DND-41 (cell line): ENCODE measurements around the gene ZCCHC24.

ENCODE experiments used
- ATAC-seq: fragments of 200-7000 bp; cut with Tn5 transposase; 3 replicates; pipeline ENCODE4 v1.9.1; 2021; ENCODE audit warnings: low read depth; ENCODE audit not compliant: insufficient read depth
- DNase-seq: peaks from one replicate; pipeline ENCODE4 v3.0.0-alpha.2; 2020
- H2AFZ ChIP-seq: 2 replicates; pipeline ENCODE4 v1.6.0; 2012; ENCODE audit warnings: low read depth, low read length
- H3K27ac ChIP-seq: 2 replicates; pipeline ENCODE4 v1.5.1; 2012; ENCODE audit warnings: low read length, inconsistent platforms
- H3K27me3 ChIP-seq: fragments of 200-600 bp; sonication (generic); 2 replicates; pipeline ENCODE4 v1.6.0; 2012; ENCODE audit warnings: low read length, mild to moderate bottlenecking, inconsistent platforms; ENCODE audit not compliant: insufficient read depth, poor library complexity
- H3K36me3 ChIP-seq: 2 replicates; pipeline ENCODE4 v1.5.1; 2012; ENCODE audit warnings: low read length, inconsistent platforms; ENCODE audit not compliant: insufficient read depth
- H3K4me1 ChIP-seq: 2 replicates; pipeline ENCODE4 v1.5.1; 2012; ENCODE audit warnings: mild to moderate bottlenecking, low read length; ENCODE audit not compliant: insufficient read depth
- H3K4me2 ChIP-seq: 2 replicates; pipeline ENCODE4 v1.6.0; 2012; ENCODE audit warnings: mild to moderate bottlenecking, moderate library complexity, low read length, inconsistent platforms; ENCODE audit not compliant: insufficient read depth
- H3K4me3 ChIP-seq, 2 experiments: fragments of 200-600 bp in 1 of 2; shearing (Covaris generic) in 1 of 2; 2 replicates each; pipeline ENCODE4 v1.5.1; 2012 to 2016; ENCODE audit warnings: inconsistent platforms in 2 of 2, low read length in 2 of 2, mild to moderate bottlenecking in 2 of 2, low read depth in 1 of 2, moderate library complexity in 1 of 2
- H3K79me2 ChIP-seq: 2 replicates; pipeline ENCODE4 v1.6.0; 2012; ENCODE audit warnings: low read length, inconsistent platforms; ENCODE audit not compliant: insufficient read depth
- H3K9ac ChIP-seq: 2 replicates; pipeline ENCODE4 v1.6.0; 2012; ENCODE audit warnings: low read depth, mild to moderate bottlenecking, inconsistent platforms, low read length, moderate library complexity
- H3K9me3 ChIP-seq: 2 replicates; pipeline ENCODE4 v1.5.1; 2012; ENCODE audit warnings: low read length, moderate library complexity, mild to moderate bottlenecking, inconsistent platforms; ENCODE audit not compliant: insufficient read depth, severe bottlenecking
- H4K20me1 ChIP-seq: 2 replicates; pipeline ENCODE4 v1.6.0; 2012; ENCODE audit warnings: low read length; ENCODE audit not compliant: insufficient read depth
- EZH2 ChIP-seq: IDR thresholded peaks from 3 replicates; pipeline ENCODE4 v1.6.1; 2012; ENCODE audit warnings: borderline replicate concordance, low read depth, mild to moderate bottlenecking, moderate library complexity, low read length, inconsistent platforms; ENCODE audit not compliant: severe bottlenecking
- TF ChIP-seq, protein P1 (sequence below): IDR thresholded peaks from 2 replicates; pipeline ENCODE4 v1.5.1; 2012; ENCODE audit warnings: borderline replicate concordance, low read length, moderate library complexity, mild to moderate bottlenecking; ENCODE audit not compliant: poor library complexity, severe bottlenecking; ENCODE audit errors: extremely low read depth

Gene ZCCHC24

DNA sequence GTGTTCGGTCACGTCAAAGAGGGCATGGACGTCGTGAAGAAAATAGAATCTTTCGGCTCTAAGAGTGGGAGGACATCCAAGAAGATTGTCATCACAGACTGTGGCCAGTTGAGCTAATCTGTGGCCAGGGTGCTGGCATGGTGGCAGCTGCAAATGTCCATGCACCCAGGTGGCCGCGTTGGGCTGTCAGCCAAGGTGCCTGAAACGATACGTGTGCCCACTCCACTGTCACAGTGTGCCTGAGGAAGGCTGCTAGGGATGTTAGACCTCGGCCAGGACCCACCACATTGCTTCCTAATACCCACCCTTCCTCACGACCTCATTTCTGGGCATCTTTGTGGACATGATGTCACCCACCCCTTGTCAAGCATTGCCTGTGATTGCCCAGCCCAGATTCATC lies 91.7 kb downstream of the ZCCHC24 start:
- H2AFZ ChIP-seq, result no peak overlapping the region
- H3K27me3 ChIP-seq, result no peaks in the 10 kb centered on the region
- peaks cover 23% of the 10 kb centered on the region for H3K4me1 ChIP-seq
- TF ChIP-seq EZH2, result no peak
- TF ChIP-seq, protein P1, sequence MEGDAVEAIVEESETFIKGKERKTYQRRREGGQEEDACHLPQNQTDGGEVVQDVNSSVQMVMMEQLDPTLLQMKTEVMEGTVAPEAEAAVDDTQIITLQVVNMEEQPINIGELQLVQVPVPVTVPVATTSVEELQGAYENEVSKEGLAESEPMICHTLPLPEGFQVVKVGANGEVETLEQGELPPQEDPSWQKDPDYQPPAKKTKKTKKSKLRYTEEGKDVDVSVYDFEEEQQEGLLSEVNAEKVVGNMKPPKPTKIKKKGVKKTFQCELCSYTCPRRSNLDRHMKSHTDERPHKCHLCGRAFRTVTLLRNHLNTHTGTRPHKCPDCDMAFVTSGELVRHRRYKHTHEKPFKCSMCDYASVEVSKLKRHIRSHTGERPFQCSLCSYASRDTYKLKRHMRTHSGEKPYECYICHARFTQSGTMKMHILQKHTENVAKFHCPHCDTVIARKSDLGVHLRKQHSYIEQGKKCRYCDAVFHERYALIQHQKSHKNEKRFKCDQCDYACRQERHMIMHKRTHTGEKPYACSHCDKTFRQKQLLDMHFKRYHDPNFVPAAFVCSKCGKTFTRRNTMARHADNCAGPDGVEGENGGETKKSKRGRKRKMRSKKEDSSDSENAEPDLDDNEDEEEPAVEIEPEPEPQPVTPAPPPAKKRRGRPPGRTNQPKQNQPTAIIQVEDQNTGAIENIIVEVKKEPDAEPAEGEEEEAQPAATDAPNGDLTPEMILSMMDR, result no peak
- ATAC-seq (no peak), DNase-seq (no peak)
- H3K4me3 ChIP-seq, result no peak overlapping the region
- H3K27ac ChIP-seq, result no peak overlapping the region
- no peaks in the 10 kb centered on the region for H3K9me3 ChIP-seq
- H3K79me2 ChIP-seq, result peaks cover 24% of the 10 kb centered on the region
- peaks cover 63% of the 10 kb centered on the region for H4K20me1 ChIP-seq
- H3K4me2 ChIP-seq, result no peak overlapping the region
- H3K36me3 ChIP-seq, result peaks cover 71% of the 10 kb centered on the region
- H3K9ac ChIP-seq, result no peak overlapping the region

DNA sequence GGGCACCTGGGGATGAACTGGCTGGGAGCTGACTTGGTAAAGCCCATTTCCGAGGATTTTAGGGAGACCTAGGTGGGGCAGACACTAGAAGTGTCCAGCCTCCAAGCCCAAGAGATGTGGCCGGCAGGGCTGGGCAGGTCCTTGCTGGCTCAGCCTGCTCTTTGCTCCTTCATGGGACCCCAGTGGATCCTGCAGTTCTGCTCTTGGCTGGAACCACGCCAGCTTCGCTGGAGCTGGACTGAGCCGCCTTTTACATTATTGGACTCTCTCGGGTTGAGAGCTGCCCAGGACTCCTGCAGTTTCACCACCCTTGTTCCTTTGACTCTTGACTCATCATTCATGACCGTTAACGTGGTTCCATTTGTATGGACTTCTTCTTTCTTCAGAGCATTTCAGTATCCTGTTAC lies 92.4 kb downstream of the ZCCHC24 start:
- H3K9me3 ChIP-seq, result no peaks in the 10 kb centered on the region
- no peak for ATAC-seq
- peaks cover 71% of the 10 kb centered on the region for H4K20me1 ChIP-seq
- peaks cover 31% of the 10 kb centered on the region for H3K79me2 ChIP-seq
- no peaks in the 10 kb centered on the region for H3K27me3 ChIP-seq
- no peak for DNase-seq
- H3K36me3 ChIP-seq, result peaks cover 77% of the 10 kb centered on the region
- no peak overlapping the region for H3K4me2 ChIP-seq
- no peak for TF ChIP-seq EZH2
- TF ChIP-seq, protein P1, result no peak
- H3K4me3 ChIP-seq, result no peak overlapping the region
- no peak overlapping the region for H2AFZ ChIP-seq
- no peak overlapping the region for H3K9ac ChIP-seq
- H3K27ac ChIP-seq, result no peak overlapping the region
- peaks cover 30% of the 10 kb centered on the region for H3K4me1 ChIP-seq

DNA sequence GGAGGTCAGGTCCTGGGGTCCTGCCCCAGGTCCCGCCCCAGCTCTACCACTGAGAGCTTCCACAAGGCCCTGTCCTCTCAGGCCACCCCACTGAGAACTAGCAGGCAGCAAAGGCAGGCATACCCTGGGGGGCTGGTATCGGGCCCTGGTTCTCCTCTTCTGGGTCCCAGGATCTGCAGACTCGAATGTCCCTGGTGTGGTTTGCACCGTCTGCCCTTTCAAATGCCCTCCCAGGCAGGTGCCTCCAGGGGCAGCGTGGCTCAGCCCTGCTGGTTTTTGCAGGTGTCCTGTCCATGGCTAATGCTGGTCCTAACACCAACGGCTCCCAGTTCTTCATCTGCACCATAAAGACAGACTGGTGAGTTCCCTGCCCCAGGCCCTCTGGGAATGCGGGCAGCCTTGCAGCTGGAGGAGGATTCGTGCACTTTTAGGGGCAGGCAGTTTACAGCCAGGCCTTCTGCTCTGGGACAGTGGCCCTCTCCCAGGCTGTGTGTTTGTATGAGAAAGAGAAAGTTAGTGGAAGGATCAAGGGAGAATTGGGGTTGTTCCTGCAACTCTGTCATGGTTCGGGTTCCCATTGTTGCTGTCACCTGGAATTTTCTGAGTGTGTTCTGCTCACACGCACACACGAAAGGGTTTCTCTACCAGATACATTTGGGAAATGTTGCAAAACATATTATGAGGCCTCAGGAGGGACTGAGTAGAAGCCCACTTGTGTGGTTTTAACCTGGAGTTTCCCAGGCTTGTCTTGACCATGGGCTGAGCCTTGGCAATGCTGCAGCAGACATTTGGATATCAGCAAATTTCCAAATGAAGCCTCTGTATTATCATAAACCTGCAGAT lies 93.2 kb downstream of the ZCCHC24 start:
- peaks cover 77% of the 10 kb centered on the region for H3K36me3 ChIP-seq
- H3K79me2 ChIP-seq, result peaks cover 38% of the 10 kb centered on the region
- H4K20me1 ChIP-seq, result peaks cover 71% of the 10 kb centered on the region
- H2AFZ ChIP-seq, result no peak overlapping the region
- H3K27ac ChIP-seq, result no peak overlapping the region
- H3K4me3 ChIP-seq, result no peak overlapping the region
- 0 out of 2 replicates have a peak overlapping the region, but pooled peaks have one; percentile 2 for H3K4me2 ChIP-seq
- no peaks in the 10 kb centered on the region for H3K27me3 ChIP-seq
- no peak for ATAC-seq
- TF ChIP-seq, protein P1, result no peak
- no peak for TF ChIP-seq EZH2
- no peak for DNase-seq
- H3K4me1 ChIP-seq, result peaks cover 35% of the 10 kb centered on the region
- H3K9me3 ChIP-seq, result no peaks in the 10 kb centered on the region
- no peak overlapping the region for H3K9ac ChIP-seq
